Osteocyte (in vitro differentiated cells): ENCODE measurements around the gene DSTYK. TPM values are rescaled to one million over a fixed set of nuclear protein-coding genes. Genes with fewer than 3 reads are reported as not detected.

Experiments used
- DNase-seq: peaks from one replicate; pipeline ENCODE4 v3.0.0; 2021; ENCODE audit warnings: mixed read lengths; ENCODE audit not compliant: unreplicated experiment; ENCODE audit errors: extremely low spot score
- H3K27ac Mint-ChIP-seq: one replicate; pipeline ENCODE4 v1.8.0; 2021; ENCODE audit warnings: mild to moderate bottlenecking, mixed read lengths; ENCODE audit not compliant: unreplicated experiment
- H3K27me3 Mint-ChIP-seq: one replicate; pipeline ENCODE4 v1.8.0; 2021; ENCODE audit warnings: mixed read lengths; ENCODE audit not compliant: unreplicated experiment
- H3K36me3 Mint-ChIP-seq: one replicate; pipeline ENCODE4 v1.8.0; 2021; ENCODE audit warnings: mixed read lengths; ENCODE audit not compliant: unreplicated experiment
- H3K4me1 Mint-ChIP-seq: one replicate; pipeline ENCODE4 v1.8.0; 2021; ENCODE audit warnings: mixed read lengths; ENCODE audit not compliant: unreplicated experiment
- H3K4me3 Mint-ChIP-seq: one replicate; pipeline ENCODE4 v1.8.0; 2021; ENCODE audit warnings: mild to moderate bottlenecking, moderate library complexity, mixed read lengths; ENCODE audit not compliant: unreplicated experiment
- H3K9me3 Mint-ChIP-seq: one replicate; pipeline ENCODE4 v1.8.0; 2021; ENCODE audit warnings: mixed read lengths; ENCODE audit not compliant: unreplicated experiment
- CTCF ChIP-seq: fragments of 200-600 bp; sonication (generic); IDR thresholded peaks from 2 replicates; pipeline ENCODE4 v1.5.0; 2021; ENCODE audit warnings: antibody characterized with exemption, mild to moderate bottlenecking, moderate library complexity
- total RNA-seq: library from RNA; stranded (reverse); gene quantifications from 2 replicates; pipeline ENCODE4 v1.2.1, GENCODE V29; 2021

The DSTYK gene
- total RNA-seq, 1 donor from 2014 or later = 15.3 TPM

- TF ChIP-seq CTCF = no peak
- H3K4me3 Mint-ChIP-seq = no peak overlapping the region
- no peaks in the 10 kb centered on the region for H3K36me3 Mint-ChIP-seq
- no peaks in the 10 kb centered on the region for H3K9me3 Mint-ChIP-seq
- H3K27ac Mint-ChIP-seq = no peak overlapping the region
- no peaks in the 10 kb centered on the region for H3K4me1 Mint-ChIP-seq
- DNase-seq = no peak
- no peaks in the 10 kb centered on the region for H3K27me3 Mint-ChIP-seq
Measured at GRCh38 chr1:205240569-205240968, 29.1 kb upstream of the DSTYK start.

DNA sequence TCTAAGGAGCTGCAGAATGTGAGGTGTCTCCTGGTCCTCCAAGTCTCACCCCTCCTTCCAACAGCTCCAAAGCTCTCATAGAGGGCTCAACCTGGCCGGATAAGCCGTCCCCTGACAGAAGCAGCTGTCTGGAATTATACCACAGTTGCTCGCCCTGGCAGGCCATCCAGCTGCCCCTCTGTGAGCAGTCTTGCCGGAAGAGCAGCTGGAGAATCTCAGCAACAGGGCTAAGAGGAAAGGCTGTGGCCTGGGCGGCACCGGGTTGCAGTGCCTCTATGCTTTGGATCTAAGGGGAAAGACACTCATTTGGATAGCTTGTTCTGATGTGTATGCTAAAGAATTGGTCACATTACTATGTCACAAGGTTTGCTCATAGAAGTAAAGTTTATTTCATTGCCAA, 28.6 kb upstream of the DSTYK start:
- Mint-ChIP-seq H3K4me1 (no peaks in the 10 kb centered on the region), H3K4me3 (no peak overlapping the region), H3K9me3 (no peaks in the 10 kb centered on the region), H3K27ac (no peak overlapping the region), H3K36me3 (no peaks in the 10 kb centered on the region), H3K27me3 (no peaks in the 10 kb centered on the region)
- no peak for TF ChIP-seq CTCF
- no peak for DNase-seq

DNA sequence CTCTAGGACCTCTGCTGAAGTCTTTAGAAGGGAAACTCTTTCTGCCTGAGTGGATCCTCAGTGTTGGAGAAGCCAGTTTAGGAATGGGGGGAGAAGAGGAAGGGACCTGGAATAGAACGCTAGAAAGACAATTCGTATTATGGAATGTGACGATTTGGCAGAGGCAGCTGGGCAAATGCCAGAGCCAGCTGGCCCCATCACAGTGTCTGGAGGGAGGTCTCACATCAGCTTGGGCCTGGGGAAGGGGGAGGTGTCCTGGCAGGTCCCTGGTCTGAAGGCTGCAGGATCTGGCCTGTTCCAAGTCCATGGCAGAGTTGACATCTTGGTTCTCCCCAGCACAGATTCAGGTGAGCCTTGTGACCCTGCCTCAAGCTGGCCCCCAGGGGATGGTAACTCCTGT, 27.6 kb upstream of the DSTYK start:
- H3K27ac Mint-ChIP-seq = no peak overlapping the region
- H3K36me3 Mint-ChIP-seq = no peaks in the 10 kb centered on the region
- H3K27me3 Mint-ChIP-seq = no peaks in the 10 kb centered on the region
- DNase-seq = no peak
- TF ChIP-seq CTCF = no peak
- H3K4me3 Mint-ChIP-seq = no peak overlapping the region
- H3K9me3 Mint-ChIP-seq = no peaks in the 10 kb centered on the region
- no peaks in the 10 kb centered on the region for H3K4me1 Mint-ChIP-seq

GRCh38 chr1:205237526-205238484, 26.3 kb upstream of the DSTYK start:
- no peak for DNase-seq
- no peak for TF ChIP-seq CTCF
- Mint-ChIP-seq H3K4me1 (no peaks in the 10 kb centered on the region), H3K4me3 (no peak overlapping the region), H3K27ac (no peak overlapping the region), H3K27me3 (no peaks in the 10 kb centered on the region), H3K36me3 (no peaks in the 10 kb centered on the region), H3K9me3 (no peaks in the 10 kb centered on the region)

GRCh38 chr1:205236951-205237475, 25.5 kb upstream of the DSTYK start:
- no peaks in the 10 kb centered on the region for H3K36me3 Mint-ChIP-seq
- no peaks in the 10 kb centered on the region for H3K4me1 Mint-ChIP-seq
- no peak for DNase-seq
- H3K9me3 Mint-ChIP-seq = no peaks in the 10 kb centered on the region
- no peak overlapping the region for H3K27ac Mint-ChIP-seq
- TF ChIP-seq CTCF = no peak
- no peak overlapping the region for H3K4me3 Mint-ChIP-seq
- H3K27me3 Mint-ChIP-seq = no peaks in the 10 kb centered on the region
